Esophagus squamous epithelium (tissue), 5 donors: ENCODE results near the gene OSCP1. TPM values are rescaled to one million over a fixed set of nuclear protein-coding genes. Genes with fewer than 3 reads are reported as not detected.

Experiments used
- DNase-seq: peaks from one replicate; lab custom pipeline; 2025; lab: John Stamatoyannopoulos, UW
- H3K27ac ChIP-seq, 4 donors: fragments of 200-600 bp; sonication (generic); one replicate each; pipeline ENCODE4 v1.5.1; 2016 to 2019; ENCODE audit warnings: mild to moderate bottlenecking in 1 of 4
- H3K27me3 ChIP-seq, 4 donors: fragments of 200-600 bp; sonication (generic); 1 replicate in 3 of 4; 2 replicates in 1 of 4; pipeline versions ENCODE4 v1.5.1 to v1.6.0; 2017 to 2021; ENCODE audit warnings: antibody characterized with exemption in 1 of 4
- H3K36me3 ChIP-seq, 3 donors: fragments of 200-600 bp; sonication (generic); one replicate each; pipeline ENCODE4 v1.5.1; 2016 to 2019
- H3K4me1 ChIP-seq, 3 donors: fragments of 200-600 bp; sonication (generic); one replicate each; pipeline ENCODE4 v1.5.1; 2017 to 2019
- H3K4me3 ChIP-seq, 4 donors: fragments of 200-600 bp; sonication (generic); 1 replicate in 3 of 4; 2 replicates in 1 of 4; pipeline ENCODE4 v1.5.1; 2016 to 2019; ENCODE audit warnings: mild to moderate bottlenecking in 2 of 4, moderate library complexity in 1 of 4
- H3K9me3 ChIP-seq, 3 donors: fragments of 200-600 bp; sonication (generic); one replicate each; pipeline ENCODE4 v1.5.1; 2016 to 2019
- CTCF ChIP-seq, 6 experiments: fragments of 450-650 bp in 4 of 6; fragments of 200-600 bp in 2 of 6; sonication (generic) in 2 of 6; IDR thresholded peaks; one replicate each; pipeline ENCODE4 v1.5.1; 2016 to 2019; ENCODE audit warnings: antibody characterized with exemption in 6 of 6, mild to moderate bottlenecking in 4 of 6, moderate library complexity in 4 of 6
- POLR2A ChIP-seq, 4 donors: fragments of 450-650 bp; IDR thresholded peaks; one replicate each; pipeline ENCODE4 v1.6.1; 2017; ENCODE audit warnings: antibody characterized with exemption in 4 of 4, mild to moderate bottlenecking in 4 of 4, moderate library complexity in 3 of 4
- WGBS, 2 donors: methylation state at CpG; one replicate each; pipeline ENCODE4 v1.1.5; 2018; 5-methylcytosine and 5-hydroxymethylcytosine counted together
- intact Hi-C: fragments of 100-400 bp; cut with DNase I; formaldehyde crosslinking; loops from one replicate; pipeline ENCODE4 v1.15.0; 2022
- total RNA-seq, 4 donors: library from RNA; depleted of rRNA; stranded (reverse); fragments of >200 nt; gene quantifications; one replicate each; pipeline ENCODE4 v1.1.0, GENCODE V29; 2016
- donor health status: DM: yes; HTN: yes; CAD: no.

The OSCP1 gene
- total RNA-seq, 4 donors from 2014 or later: 2.4 to 6.8 (median 4.5) TPM

GRCh38 chr1:36419140-36419539, 31.1 kb downstream of the OSCP1 start:
- peaks cover 0 to 30% (median 0%) of the 10 kb centered on the region in 3 donors for H3K36me3 ChIP-seq
- no peak overlapping the region for H3K27ac ChIP-seq
- H3K9me3 ChIP-seq: no peaks in the 10 kb centered on the region
- no peak overlapping the region for H3K4me3 ChIP-seq
- WGBS, 2 donors: 79 to 81% methylated on average over 3 of the region's 3 CpGs
- no peaks in the 10 kb centered on the region for H3K27me3 ChIP-seq
- TF ChIP-seq POLR2A (IDR thresholded peaks at IDR 0.05) (no peak), CTCF (IDR thresholded peaks at IDR 0.05) (no peak)
- DNase-seq: no peak
- intact Hi-C loops: no loop called here
- peaks cover 0 to 13% (median 0%) of the 10 kb centered on the region in 3 donors for H3K4me1 ChIP-seq

- no peaks in the 10 kb centered on the region for H3K9me3 ChIP-seq
- H3K27me3 ChIP-seq: no peaks in the 10 kb centered on the region
- H3K4me3 ChIP-seq: no peak overlapping the region
- peaks cover 0 to 13% (median 0%) of the 10 kb centered on the region in 3 donors for H3K4me1 ChIP-seq
- WGBS, 2 donors: 88 to 90% methylated on average over 9 of the region's 9 CpGs
- intact Hi-C loops: no loop called here
- no peak for DNase-seq
- TF ChIP-seq CTCF (IDR thresholded peaks at IDR 0.05) (no peak), POLR2A (IDR thresholded peaks at IDR 0.05) (no peak)
- peaks cover 0 to 23% (median 0%) of the 10 kb centered on the region in 3 donors for H3K36me3 ChIP-seq
- H3K27ac ChIP-seq: no peak overlapping the region
Observed at GRCh38 chr1:36417931-36418330, 32.3 kb downstream of the OSCP1 start.

- H3K27ac ChIP-seq: no peak overlapping the region
- no peaks in the 10 kb centered on the region for H3K9me3 ChIP-seq
- TF ChIP-seq POLR2A (IDR thresholded peaks at IDR 0.05): no peak
- no peak for TF ChIP-seq CTCF (IDR thresholded peaks at IDR 0.05)
- intact Hi-C loops: no loop called here
- no peak overlapping the region for H3K4me3 ChIP-seq
- peaks cover 0 to 4% (median 0%) of the 10 kb centered on the region in 3 donors for H3K36me3 ChIP-seq
- no peaks in the 10 kb centered on the region for H3K27me3 ChIP-seq
- H3K4me1 ChIP-seq: peaks cover 0 to 12% (median 0%) of the 10 kb centered on the region in 3 donors
- no peak for DNase-seq
- 81 to 91% methylated on average over 9 to 13 of the region's 15 CpGs for WGBS, 2 donors
Observed at GRCh38 chr1:36415661-36416326, 34.5 kb downstream of the OSCP1 start.

- H3K9me3 ChIP-seq: no peaks in the 10 kb centered on the region
- TF ChIP-seq POLR2A (IDR thresholded peaks at IDR 0.05) (no peak), CTCF (IDR thresholded peaks at IDR 0.05) (no peak)
- no peaks in the 10 kb centered on the region for H3K27me3 ChIP-seq
- H3K4me3 ChIP-seq: no peak overlapping the region
- H3K4me1 ChIP-seq: no peaks in the 10 kb centered on the region
- peaks cover 0 to 4% (median 0%) of the 10 kb centered on the region in 3 donors for H3K36me3 ChIP-seq
- no peak for DNase-seq
- intact Hi-C loops: no loop called here
- WGBS, 2 donors: 91 to 94% methylated on average over 3 to 4 of the region's 4 CpGs
- H3K27ac ChIP-seq: no peak overlapping the region
Observed at GRCh38 chr1:36414384-36414783, 35.9 kb downstream of the OSCP1 start.
